Psoas muscle (tissue), 8 donors: Measurements from ENCODE around the gene REM2. TPM values are rescaled to one million over a fixed set of nuclear protein-coding genes. Genes with fewer than 3 reads are reported as not detected.

Source experiments
- ATAC-seq, 4 donors: fragments of 200-7000 bp; cut with Tn5 transposase; one replicate each; pipeline ENCODE4 v1.9.1; 2020; ENCODE audit warnings: moderate library complexity in 3 of 4, mild to moderate bottlenecking in 2 of 4
- DNase-seq, 2 donors: peaks; one replicate each; pipeline ENCODE4 v3.0.0-alpha.2; 2020
- H3K27ac ChIP-seq: fragments of 200-600 bp; one replicate; pipeline ENCODE4 v1.8.0; 2022
- H3K27me3 ChIP-seq, 3 donors: fragments of 200-600 bp in 1 of 3; one replicate each; pipeline versions ENCODE4 v1.6.1 to v1.8.0; 2013 to 2022; ENCODE audit warnings: low read length in 2 of 3, mild to moderate bottlenecking in 2 of 3, moderate library complexity in 1 of 3; ENCODE audit not compliant: insufficient read depth in 3 of 3
- H3K36me3 ChIP-seq, 2 donors: fragments of 200-600 bp in 1 of 2; one replicate each; pipeline versions ENCODE4 v1.6.1 to v1.8.0; 2013 to 2022; ENCODE audit warnings: low read depth in 1 of 2, mild to moderate bottlenecking in 1 of 2, moderate library complexity in 1 of 2; ENCODE audit not compliant: insufficient read depth in 1 of 2
- H3K4me1 ChIP-seq: fragments of 200-600 bp; one replicate; pipeline ENCODE4 v1.8.0; 2022
- H3K4me3 ChIP-seq: fragments of 200-600 bp; one replicate; pipeline ENCODE4 v1.8.0; 2022; ENCODE audit warnings: mild to moderate bottlenecking
- H3K9me3 ChIP-seq: fragments of 200-600 bp; one replicate; pipeline ENCODE4 v1.8.0; 2022
- WGBS, 3 donors: extraction: QIAGEN DNeasy Blood & Tissue Kit; methylation state at CpG; one replicate each; pipeline versions ENCODE4 v1.1.6 to v1.1.7; 2013; 5-methylcytosine and 5-hydroxymethylcytosine counted together
- intact Hi-C, 2 donors: fragments of 100-400 bp; cut with DNase I; formaldehyde crosslinking; loops; one replicate each; pipeline versions ENCODE4 v1.11.0 to v1.14.2; 2022
- polyA plus RNA-seq, 3 donors: library from polyadenylated mRNA; stranded (reverse); fragments of 200-250 nt; gene quantifications; one replicate each; pipeline ENCODE4 v1.2.3, GENCODE V29; 2013
- total RNA-seq, 4 donors: library from RNA; stranded (reverse); fragmentation: NEBNext Ultra II Directional in 2 of 4; extraction: Animal tissue kit (Norgen Biotek cat#: 25700) in 2 of 4; gene quantifications; one replicate each; pipeline versions ENCODE4 v1.2.1 to v1.2.4, GENCODE V29; 2021 to 2023
- TF ChIP-seq, protein P1 (sequence below): fragments of 200-600 bp; IDR thresholded peaks from one replicate; pipeline ENCODE4 v1.8.0; 2022; ENCODE audit warnings: antibody characterized with exemption
- donor health status: healthy with polysubstance abuse.
- donor health status: DM: no; HTN: no; CAD: no; lungs with moderate emphysema.
- donor health status: Bipolar disorder and iron deficiency.
- donor health status: healthy.
- donor health status: DM: yes; HTN: yes; CAD: no.
- donor health status: DM: no; HTN: no; CAD: no.
- donor health status: DM: no; HTN: no; CAD: no.
- donor health status: DM: yes; HTN: yes; CAD: no.

Gene REM2
- total and polyA plus RNA-seq, 7 donors: 0.05 to 0.34 (median 0.18) TPM; not detected in 2

DNA sequence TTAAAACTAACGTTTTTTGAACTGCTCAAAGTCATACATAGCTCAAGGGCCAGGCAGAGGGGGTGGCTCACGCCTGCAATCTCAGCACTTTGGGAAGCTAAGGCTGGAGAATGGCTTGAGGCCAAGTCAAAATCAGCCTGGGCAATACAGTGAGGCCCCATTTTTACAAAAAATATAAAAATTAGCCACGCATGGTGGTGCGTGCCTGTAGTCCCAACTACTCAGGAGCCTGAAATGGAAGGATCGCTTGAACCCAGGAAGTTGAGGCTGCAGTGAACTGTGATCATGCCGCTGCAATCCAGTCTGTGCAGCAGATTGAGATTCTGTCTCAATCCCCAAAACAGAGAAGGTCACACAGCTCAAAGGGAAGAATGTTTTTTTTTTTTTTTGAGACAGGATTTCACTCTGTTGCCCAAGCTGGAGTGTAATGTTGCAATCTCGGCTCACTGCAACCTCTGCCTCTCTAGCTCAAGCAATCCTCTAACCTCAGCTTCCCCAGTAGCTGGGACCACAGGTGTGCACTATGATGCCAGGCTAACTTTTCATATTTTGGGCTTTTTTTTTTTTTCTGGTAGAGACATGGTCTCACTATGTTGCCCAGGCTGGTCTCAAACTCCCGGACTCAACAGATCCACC, 33.0 kb downstream of the REM2 start:
- peaks cover 0 to 31% of the 10 kb centered on the region in 2 donors for H3K36me3 ChIP-seq
- TF ChIP-seq, protein P1, sequence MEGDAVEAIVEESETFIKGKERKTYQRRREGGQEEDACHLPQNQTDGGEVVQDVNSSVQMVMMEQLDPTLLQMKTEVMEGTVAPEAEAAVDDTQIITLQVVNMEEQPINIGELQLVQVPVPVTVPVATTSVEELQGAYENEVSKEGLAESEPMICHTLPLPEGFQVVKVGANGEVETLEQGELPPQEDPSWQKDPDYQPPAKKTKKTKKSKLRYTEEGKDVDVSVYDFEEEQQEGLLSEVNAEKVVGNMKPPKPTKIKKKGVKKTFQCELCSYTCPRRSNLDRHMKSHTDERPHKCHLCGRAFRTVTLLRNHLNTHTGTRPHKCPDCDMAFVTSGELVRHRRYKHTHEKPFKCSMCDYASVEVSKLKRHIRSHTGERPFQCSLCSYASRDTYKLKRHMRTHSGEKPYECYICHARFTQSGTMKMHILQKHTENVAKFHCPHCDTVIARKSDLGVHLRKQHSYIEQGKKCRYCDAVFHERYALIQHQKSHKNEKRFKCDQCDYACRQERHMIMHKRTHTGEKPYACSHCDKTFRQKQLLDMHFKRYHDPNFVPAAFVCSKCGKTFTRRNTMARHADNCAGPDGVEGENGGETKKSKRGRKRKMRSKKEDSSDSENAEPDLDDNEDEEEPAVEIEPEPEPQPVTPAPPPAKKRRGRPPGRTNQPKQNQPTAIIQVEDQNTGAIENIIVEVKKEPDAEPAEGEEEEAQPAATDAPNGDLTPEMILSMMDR: no peak
- H3K4me3 ChIP-seq: no peak overlapping the region
- WGBS, 3 donors: 76 to 84% (median 80%) methylated on average over 8 of the region's 8 CpGs
- intact Hi-C loops: loop anchor here in 1 of 2 donors (5.0 kb wide), 2 partner anchors 44 to 1521 kb away; partner anchors contain the start of gene LRP10
- H3K4me1 ChIP-seq: peaks cover 29% of the 10 kb centered on the region
- ATAC-seq (no peak), DNase-seq (peak in 1 of 2 donors; percentile 38)
- H3K27ac ChIP-seq: no peak overlapping the region
- no peaks in the 10 kb centered on the region for H3K9me3 ChIP-seq
- H3K27me3 ChIP-seq: no peaks in the 10 kb centered on the region

GRCh38 chr14:22918804-22919600, 36.0 kb downstream of the REM2 start, which contains the start of gene RBM23:
TSS of gene RBM23 (minus strand) at chr14:22919149.
- DNase-seq (peak; percentile 100), ATAC-seq (peak; percentile 92 to 94 (median 94))
- intact Hi-C loops: loop anchor here in 1 of 2 donors (5.0 kb wide), 2 partner anchors 47 to 1518 kb away; partner anchors contain the start of gene LRP10
- Histone ChIP-seq H3K27ac (peak within 1 kb of the TSS; percentile 98), H3K4me3 (peak within 1 kb of the TSS; percentile 98), H3K27me3 (no peaks in the 10 kb centered on the region), H3K9me3 (no peaks in the 10 kb centered on the region), H3K36me3 (peaks cover 9 to 44% of the 10 kb centered on the region in 2 donors), H3K4me1 (peaks cover 15% of the 10 kb centered on the region)
- 0% methylated on average over 46 of the region's 46 CpGs for WGBS, 3 donors
- TF ChIP-seq, protein P1: no peak

GRCh38 chr14:22919601-22919921, 36.5 kb downstream of the REM2 start:
- 8 to 10% (median 8%) methylated on average over 10 of the region's 10 CpGs for WGBS, 3 donors
- Histone ChIP-seq H3K27ac (peak overlapping the region; percentile 98), H3K4me3 (peak overlapping the region; percentile 98), H3K4me1 (peaks cover 15% of the 10 kb centered on the region), H3K27me3 (no peaks in the 10 kb centered on the region), H3K9me3 (no peaks in the 10 kb centered on the region), H3K36me3 (peaks cover 9 to 49% of the 10 kb centered on the region in 2 donors)
- TF ChIP-seq, protein P1: no peak
- intact Hi-C loops: loop anchor here in 1 of 2 donors (5.0 kb wide), 2 partner anchors 47 to 1518 kb away; partner anchors contain the start of gene LRP10
- DNase-seq (no peak), ATAC-seq (peak in 1 of 4 donors; percentile 14)

DNA sequence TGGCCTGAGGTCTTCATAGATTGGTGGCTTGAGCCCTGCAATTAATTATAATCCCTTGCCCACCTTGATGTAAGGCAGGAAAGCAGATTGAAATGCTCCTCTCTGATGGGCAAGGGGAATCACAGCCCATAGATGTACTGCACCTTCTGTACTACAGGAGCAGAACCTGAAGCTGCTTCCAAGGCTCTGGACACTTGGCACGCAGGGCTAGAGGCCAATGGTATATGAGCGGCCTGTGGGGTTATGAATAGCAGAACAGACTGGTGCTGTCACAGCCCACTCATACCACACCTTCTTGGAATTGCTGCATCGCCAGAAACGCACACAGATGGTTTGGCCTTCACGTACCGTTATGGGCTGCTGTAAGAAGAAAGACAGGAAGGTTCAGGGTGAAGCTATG, 37.7 kb downstream of the REM2 start:
- intact Hi-C loops: no loop called here
- Histone ChIP-seq H3K27ac (no peak overlapping the region), H3K27me3 (no peaks in the 10 kb centered on the region), H3K4me1 (peaks cover 13% of the 10 kb centered on the region), H3K36me3 (peaks cover 9 to 59% of the 10 kb centered on the region in 2 donors), H3K4me3 (no peak overlapping the region), H3K9me3 (no peaks in the 10 kb centered on the region)
- DNase-seq (no peak), ATAC-seq (no peak)
- TF ChIP-seq, protein P1: no peak
- WGBS, 3 donors: 88 to 94% (median 92%) methylated on average over 6 of the region's 6 CpGs
